M059J (cell line): ENCODE results near the gene BCCIP. TPM values are rescaled to one million over a fixed set of nuclear protein-coding genes. Genes with fewer than 3 reads are reported as not detected.

Source experiments
- DNase-seq: peaks from one replicate; pipeline ENCODE4 v3.0.0-alpha.2; 2012; ENCODE audit warnings: low read depth
- total RNA-seq: library from RNA; depleted of rRNA; stranded (reverse); fragments of >200 nt; shearing (Covaris generic); gene quantifications from 2 replicates; pipeline ENCODE4 v1.2.3, GENCODE V29; 2014; rRNA removed

BCCIP gene
- total RNA-seq: 87.6 and 103 TPM in 2 replicates

DNA sequence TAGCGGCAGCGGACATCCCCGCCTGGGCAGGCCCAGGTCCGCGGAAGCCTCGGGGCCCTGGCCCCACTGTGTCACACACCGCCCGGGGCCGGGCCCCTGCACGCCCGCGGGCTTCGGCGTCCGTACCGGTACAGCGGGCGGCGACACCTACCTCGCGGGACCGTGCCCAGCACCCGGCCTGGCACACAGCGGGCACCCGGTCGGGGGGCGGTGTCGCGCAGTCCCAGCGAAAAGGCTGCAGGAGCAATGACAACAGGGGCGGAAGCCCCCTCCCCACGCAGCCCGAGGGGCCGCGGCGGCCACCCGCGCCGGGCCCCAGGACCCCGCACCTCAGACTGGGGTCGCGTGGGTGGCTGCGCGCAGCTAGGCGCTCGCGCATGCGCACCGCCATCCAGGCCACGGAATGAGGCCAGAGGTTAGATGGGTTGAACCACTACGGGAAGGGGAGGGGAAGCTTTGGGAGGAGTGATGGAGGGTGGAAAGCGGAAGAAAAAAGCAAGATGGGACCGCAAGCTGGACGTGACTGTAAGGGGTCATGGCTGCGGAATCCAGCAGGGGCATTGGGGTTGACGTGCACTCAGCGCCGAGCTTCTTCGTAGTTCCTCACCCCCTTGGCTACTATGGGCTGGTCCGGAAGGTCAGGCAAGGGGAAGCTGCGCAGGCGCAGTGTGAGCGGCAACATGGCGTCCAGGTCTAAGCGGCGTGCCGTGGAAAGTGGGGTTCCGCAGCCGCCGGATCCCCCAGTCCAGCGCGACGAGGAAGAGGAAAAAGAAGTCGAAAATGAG, at the start of gene BCCIP, which contains the start of gene UROS:
Gene BCCIP (plus strand): TSS at position 669 of the 785 bp plus-strand sequence. CDS start 12 bp downstream, at position 681.
Gene UROS (minus strand): TSS at position 381 of the 785 bp plus-strand sequence. CDS start 6,759 bp downstream, outside the sequence.
- DNase-seq: peak; percentile 86

DNA sequence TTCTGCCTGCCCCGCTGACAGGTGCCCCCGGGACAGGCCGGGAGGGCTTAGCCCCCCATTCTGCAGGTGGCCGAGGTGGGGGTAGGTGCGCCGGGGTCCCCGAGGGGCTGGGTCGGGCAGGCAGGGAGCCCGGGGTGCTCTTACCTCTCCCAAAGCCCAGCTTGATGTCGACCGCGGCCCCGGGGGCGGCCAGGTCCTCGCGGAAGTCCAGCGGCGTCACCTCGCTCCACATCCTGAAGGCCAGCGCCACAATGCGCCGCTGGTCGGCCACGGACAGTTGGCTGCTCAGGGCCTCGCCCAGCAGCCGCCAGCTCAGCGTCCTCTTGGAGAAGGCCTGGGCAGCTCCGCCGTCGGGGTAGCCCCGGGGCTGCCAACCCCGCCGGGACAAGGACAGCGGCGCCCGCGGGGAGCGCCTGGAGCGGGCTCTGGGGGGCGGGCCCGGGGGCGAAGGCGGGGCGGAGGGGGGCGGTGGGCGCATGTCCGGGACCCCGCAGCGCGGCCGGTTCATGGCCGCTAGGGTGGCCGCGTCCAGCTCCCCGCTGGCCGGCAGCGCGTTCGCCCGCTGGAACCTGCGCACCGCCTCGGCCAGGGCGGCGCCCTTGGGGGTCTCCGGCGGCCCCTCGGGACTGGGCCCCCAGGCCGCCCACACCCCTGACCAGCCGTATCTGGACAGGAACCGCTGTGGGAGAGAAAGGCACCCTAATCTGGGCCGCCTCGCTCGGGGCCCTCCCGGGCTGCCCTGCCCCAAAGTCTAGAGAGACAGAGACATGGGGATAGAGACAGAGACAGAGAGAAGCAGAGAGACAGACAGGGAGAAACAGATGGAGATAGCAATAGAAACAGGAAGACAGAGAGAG, 49.4 kb upstream of the BCCIP start:
- no peak for DNase-seq

DNA sequence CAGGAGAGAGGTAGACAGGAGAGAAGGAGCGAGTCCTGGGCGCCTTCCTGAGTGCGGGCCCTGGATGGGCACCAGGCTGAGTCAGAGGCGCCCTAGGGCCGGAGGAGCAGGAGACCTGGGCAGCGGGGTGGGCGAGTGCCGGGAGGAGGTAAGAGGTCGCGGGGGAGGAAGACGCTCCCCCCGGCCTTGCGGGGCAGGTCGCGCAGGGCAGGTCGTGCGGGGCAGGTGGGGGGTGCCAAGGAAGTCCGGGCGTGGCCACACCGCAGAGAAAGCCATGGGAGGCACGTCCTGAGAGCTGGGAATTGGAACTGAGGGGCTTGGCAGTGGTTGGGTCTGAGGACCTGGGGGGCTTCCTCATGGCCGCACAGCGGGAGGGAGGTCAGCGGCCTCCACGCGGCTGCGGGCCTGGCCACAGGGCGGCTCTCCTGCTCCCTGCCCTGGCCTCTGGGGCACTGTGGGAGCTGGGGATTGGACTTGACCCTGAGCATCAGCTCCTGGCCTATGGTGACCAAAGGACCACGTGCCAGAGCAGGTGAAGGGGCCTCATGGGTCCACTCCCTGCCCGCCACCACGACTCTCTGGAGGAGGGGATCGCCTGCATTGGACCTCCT, 48.7 kb upstream of the BCCIP start:
- DNase-seq: no peak

DNA sequence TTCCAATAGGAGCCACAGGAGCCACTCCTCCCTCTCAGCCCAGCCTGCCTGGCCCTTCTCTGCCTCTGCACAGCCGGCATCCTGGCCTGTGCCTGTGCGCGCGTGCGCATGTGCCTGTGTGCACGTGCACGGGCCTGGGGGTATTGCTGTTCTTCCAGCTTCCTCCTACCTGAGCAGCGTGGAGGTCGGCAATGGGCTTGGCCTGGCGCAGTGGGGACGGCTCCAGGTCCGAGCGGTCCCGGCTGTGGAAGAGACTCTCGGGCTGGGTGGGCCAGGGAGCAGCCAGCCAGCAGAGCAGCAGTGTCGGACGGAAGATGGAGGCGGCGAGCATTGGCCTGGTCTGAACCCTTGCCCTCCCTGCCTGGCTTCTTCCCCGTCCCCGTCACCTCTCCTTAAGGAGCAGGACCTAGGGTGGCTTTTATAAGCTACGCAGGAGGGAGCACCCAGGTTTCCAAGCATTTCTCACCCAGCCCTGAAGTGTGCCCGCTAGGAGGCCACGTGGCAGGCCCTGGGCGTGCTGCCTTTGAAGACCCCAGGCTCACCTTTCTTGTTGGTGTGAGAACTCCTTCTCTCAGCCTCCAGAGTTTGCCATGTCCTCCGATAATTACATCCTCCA, 47.7 kb upstream of the BCCIP start, which contains the start of gene MMP21:
Gene MMP21 (minus strand): TSS at position 331 of the 616 bp plus-strand sequence. CDS start 0 bp downstream, at position 331.
- no peak for DNase-seq

DNA sequence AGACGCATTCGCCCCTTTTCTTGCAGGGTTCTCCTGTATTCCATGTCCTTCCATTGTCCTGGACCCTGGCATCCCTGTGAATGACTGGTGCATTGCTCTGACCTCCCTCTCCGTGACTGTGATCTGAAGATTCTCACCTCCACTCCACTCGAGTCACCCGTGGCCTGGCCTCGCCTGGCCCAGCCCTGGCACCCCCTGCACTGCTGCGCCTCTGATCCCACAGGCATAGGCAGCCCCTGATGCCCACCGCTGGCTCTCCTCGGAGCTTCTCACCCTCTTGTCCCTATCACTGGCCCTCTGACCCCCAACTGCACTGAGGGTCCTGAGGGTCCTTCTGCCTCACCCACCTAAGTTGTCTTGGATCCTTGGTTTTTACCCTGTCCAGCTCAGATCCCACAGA, 45.5 kb upstream of the BCCIP start:
- DNase-seq: no peak

DNA sequence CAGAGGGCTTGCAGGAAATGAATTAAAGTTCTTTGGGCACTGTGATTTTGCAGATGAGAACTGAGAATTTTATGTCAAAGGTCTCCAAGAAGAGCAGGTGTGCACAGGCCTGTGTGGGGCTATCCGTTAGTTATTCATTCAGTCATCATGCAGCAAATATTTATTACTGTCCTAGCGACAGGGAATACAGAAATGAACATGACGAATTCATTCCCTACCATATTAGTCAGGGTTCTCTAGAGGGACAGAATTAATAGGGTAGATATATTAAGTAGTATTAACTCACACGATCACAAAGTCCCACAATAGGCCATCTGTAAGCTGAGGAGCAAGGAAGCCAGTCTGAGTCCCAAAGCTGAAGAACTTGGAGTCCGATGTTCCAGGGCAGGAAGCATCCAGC, 44.8 kb upstream of the BCCIP start:
- DNase-seq: peak; percentile 17

DNA sequence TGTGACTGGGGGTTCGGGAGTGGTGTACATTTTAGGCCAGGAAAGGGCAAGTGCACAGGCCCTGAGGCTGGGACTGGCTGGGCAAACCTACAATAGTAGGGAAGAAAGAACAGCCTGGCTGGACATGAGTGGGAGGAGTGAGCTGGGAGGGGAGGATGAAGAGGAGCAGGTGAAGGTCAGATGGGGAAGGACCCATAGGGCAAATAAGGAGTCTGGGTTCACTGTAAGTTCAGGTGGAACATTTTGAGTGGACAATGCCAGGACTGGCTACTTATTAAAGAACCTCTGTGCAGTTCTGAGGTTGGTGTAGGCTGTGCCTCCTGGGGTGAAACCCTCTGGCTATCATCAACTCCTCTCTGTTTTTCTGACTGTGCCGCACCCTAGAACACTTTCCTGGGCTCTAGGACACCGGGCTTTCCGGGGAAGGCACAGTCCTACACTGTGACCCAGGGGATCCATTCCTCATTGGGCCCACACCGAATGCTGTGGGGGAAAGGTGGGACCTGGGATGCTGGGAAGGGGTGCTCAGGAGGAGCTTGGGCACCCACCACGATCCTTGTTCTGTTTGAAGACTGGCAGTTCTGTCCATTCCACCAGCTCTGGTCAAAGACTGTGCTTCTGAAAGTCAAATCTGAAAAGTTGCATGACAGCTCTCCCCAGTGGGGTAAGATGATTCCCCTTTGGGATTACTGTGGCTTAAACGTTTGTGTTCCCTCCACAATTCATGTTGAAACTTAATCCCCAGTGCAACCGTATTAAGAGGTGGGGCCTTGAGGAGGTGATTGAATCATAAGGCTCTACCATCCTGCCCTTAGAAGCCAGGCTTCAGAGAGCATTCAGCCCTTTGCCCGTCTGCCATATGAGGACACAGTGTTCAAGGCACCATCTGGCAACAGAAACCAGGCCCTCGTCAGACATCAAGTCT, 43.7 kb upstream of the BCCIP start:
- no peak for DNase-seq

DNA sequence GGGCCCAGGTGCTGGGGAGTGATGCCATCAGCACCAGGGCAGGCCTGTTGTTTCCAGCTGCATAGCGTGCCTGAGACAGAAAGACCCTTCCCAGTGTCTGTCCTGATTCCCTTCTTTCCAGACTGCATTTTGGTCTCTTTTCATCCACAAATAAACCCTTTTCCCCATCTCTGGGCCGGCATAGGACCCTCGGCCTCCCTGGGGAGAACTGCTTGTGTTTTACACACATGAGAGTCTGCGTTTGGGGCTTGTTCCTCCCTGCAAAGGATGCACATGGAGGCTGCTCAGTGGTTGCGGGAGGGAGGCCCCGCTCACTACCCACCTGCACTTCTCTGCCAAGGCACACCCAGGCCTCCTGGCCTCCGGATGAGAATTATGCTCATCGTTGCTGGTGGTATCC, 42.0 kb upstream of the BCCIP start:
- DNase-seq: no peak

DNA sequence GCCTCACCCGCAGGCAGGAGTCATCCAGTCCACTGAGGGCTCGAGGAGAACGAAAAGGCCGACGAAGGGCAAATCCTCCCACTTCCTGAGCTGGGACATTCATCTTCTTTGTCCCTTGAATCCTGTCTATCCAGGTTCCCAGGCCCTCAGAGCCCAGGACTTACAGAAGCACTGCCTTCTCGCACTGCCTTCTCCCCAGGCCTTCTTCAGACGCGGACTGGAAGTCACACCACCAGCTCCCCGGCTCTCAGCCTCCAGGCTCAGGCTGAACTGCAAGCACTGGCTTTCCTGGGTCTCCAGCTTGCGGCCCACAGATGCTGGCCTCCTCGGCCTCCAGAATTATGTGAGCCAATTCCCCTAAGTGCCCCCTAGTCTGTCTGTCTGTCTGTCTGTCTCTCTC, 41.3 kb upstream of the BCCIP start:
- DNase-seq: no peak

DNA sequence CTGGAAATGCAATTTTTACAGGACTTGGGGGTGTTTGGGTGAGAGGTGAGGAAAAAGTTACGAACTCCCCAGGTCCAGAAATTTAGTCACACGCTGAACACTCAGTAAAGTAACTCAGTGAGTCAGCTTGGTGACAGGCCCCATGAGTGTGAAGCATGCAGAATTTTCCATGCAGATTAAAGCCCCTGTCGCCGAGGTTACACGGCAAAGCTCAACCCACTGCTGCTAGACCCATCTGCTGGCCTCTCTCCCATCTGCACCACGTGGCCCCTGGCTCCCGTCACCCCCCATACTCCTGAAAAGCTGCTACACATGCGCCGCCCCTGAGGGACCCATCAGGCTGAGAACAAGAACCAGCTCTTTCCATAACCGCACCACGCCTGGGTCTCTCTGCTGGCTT, 40.7 kb upstream of the BCCIP start:
- no peak for DNase-seq

DNA sequence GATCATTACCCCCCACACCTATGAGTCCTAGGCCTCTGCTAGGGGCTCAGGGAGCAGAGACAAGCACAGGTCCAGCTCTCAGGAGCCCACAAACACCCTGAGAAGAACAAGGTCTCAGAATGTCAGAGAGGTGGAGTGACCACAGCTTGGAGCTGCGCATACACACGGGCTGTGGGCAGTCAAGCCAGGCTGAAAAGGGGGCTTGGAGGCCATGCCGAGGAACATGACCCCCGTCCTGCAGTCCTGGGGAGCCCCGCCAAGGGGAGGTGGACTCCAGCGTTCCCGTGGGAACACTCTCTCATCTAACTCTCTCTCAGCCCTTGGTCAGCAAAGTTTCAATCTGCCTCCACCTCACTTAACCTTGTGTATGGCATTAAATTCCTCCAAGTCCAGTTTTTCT, 39.9 kb upstream of the BCCIP start:
- no peak for DNase-seq

DNA sequence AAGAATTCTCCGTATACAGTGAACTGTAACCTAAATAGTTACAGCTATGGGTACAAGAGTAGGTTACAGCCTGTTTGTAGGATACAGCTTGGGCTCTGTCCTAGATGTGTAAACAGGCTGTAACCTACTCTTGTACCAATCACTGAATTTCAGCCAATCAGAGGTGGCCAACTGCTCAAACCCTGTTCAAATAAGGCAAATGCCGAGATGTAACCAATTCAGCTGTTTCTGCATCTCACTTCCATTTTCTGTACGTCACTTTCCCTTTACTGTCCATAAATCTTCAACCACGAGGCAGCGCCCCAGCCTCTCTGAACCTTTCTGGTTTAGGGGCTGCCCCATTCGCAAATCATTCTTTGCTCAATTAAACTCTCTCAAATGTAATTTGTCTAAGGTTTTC, 39.4 kb upstream of the BCCIP start:
- DNase-seq: no peak

DNA sequence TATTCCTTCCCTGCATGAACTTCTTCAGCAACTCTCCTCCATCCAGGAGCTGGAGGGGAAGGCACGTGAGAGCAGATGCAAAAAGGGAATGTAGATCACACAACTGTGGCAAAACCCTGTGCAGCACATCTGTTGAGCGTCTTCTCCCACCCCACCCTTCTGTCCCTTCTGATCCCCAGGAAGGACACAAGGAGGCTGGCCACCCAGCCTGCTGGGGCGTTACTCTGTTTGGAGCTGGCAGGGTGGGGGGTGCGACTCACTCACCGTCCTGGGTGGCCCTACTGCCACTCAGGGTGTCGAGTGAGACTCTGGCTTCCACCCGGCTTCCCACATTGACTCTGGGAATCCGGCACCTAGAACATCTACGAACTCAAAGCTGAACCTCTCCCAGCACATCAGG, 37.6 kb upstream of the BCCIP start:
- DNase-seq: no peak

DNA sequence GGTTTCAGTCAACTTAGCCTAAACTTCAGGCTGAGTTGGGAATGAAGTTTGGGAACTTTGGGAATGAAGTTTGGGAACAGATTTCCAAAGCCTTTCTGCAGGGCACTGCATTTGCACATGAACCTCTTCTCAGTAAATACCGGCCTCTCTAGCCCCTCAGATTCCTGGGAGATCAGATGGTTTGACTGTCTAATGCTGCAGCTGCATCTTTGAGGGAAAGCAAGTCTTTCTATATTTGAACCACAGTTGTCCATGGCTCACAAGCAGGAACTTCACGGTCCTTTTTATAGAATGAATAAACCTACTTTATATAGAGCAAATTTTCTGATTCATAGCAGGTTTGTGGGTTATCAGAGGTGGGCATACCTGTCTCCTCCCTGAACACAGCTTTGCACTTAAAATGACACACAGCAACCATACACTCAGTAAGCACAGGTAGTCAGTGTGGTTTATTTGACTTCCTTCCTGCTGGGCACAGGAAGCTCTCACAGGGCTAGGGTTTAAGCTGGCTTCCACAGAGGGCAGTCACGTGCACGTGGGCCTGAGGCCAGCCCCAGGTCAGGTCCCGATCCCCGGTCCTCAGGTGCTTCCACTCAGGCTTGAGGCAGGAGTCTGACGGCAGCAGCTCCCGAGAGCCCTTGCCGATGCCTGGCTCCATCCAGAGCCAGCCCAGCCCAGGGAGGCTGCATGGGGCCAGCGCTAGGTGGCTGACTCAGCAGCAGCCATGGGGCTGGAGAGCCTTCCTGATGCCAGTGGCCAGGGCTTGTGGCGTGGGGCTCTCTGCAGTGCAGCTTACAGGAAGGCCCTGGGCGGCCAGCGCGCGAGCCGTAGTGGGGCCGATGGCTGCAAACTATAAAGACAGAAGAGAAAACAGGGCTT, 35.0 kb upstream of the BCCIP start:
- no peak for DNase-seq

DNA sequence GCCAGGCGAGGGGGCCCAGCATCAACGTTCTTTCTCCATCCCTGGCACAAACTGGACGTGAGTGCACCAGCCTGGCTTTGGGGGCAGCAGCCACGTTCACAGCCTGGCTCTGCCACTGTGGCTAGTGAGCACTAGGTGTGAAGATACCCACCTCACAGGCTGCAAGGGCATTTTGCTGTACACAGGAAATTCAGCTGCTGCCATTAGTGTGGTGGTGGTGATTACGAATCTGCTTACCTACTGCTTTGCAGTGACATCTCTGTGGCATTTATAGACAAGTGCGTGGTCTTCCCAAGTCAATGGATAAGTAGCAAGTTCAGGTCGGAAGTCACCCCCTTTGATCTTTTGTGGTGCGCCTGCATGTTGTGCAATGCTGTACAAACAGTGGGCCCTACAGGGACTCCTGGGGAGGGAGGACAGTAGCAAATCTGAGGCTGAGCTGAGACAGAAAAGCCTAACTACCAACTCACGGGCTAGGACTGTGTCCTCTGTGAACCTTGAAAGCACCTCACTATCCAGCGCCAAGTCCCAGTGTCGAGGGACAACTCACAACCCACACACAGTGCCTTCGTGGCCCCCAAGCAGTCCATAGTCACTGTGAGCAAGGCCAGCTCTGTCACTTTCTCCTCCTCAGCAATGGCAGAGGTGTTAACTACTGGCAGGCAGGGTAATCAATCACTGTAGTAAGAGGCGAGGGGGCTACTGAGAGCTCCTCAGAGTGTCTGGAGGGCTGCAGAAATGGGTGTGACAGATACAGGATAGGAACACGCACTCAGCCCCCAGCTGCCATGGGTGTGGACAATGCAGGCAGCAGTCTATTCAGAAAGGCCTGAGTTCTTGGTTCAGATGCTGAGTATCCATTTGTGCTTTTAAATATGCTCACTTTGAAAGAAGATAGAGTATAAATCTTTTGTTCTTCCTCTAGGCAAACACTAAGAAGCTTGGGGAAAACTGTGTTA, 30.7 kb upstream of the BCCIP start:
- DNase-seq: no peak

DNA sequence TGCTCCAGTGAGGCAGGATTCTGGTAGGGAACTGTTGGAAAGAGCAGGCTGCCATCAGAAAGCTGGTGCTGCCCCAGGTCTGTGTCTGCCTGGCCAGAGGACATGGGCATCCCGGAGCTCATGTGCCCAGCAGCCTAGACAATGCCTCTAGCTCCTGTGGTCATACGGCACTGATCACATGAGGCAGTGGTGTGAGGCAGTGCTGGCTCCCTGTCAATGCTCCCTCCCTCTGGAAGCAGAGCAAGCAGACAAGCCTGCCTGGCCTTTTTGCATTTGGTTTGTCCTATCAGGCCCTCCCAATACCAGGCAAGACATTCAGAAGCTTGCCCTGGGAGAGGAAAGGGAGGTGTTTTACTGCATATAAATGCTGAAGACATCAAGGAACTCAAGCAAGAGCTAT, 28.2 kb upstream of the BCCIP start:
- DNase-seq: no peak

DNA sequence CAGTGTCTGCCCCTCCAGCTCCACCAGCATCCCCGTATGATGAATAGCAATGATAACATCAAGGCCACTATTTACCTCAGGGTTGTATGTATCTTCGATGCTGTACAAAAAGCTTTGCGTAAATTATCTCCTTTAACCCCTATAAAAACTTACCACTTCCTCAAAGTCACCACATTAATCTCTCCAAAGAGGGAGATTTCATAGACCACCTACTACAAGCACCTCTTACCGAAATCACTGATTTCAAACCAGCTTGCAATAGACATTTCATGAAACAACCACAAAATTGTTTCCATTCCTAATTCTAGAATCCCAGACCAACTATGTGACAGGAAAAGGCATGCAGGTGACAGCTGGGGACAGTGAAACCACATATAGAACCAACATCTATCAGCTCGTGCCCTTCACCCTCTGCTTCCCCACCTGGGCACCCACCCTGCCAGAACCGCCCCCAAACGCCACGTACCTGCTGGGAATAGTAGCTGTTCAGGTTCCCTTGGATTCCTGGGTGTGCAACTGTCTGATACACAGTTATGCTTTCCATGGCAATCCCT, 27.6 kb upstream of the BCCIP start:
- no peak for DNase-seq

DNA sequence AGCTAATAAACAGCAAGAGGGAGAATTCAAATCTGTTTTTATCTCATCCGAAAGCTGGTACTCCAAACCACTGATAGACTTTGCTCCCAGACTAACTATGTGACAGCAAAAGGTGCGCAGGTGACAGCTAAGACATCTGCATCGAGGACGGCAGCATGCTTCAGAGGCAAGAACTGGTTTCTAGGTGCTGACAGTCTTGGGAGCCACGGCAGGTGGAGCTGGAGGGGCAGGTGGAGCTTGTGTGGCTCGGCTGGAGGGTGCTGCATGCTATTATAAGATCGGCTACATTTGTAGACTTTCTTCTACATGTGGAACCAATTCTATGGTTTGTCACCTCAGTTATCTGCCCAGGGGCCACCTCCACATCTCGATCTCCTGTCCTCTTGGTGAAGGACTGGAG, 25.9 kb upstream of the BCCIP start:
- no peak for DNase-seq
